D721Med (cell line): ENCODE measurements around the gene IGSF3.

Experiments used
- DNase-seq: peaks from one replicate; pipeline ENCODE4 v3.0.0; 2011; ENCODE audit warnings: low spot score; ENCODE audit not compliant: insufficient read length
- FAIRE-seq: peaks from 2 replicates; lab custom pipeline; 2011; peaks lifted over from hg19 to GRCh38; lab: Jason Lieb, UNC
- CTCF ChIP-seq: IDR thresholded peaks from 2 replicates; pipeline ENCODE4 v1.5.1; 2012; ENCODE audit warnings: mild to moderate bottlenecking, control low read depth; ENCODE audit not compliant: insufficient read depth; ENCODE audit errors: missing control alignments

IGSF3 gene

GRCh38 chr1:116710420-116711262, 43.1 kb upstream of the IGSF3 start:
- DNase-seq (no peak), FAIRE-seq (no peak)
- TF ChIP-seq CTCF = no peak

- no peak for TF ChIP-seq CTCF
- FAIRE-seq (no peak), DNase-seq (no peak)
Measured at GRCh38 chr1:116709666-116710167, 42.2 kb upstream of the IGSF3 start.

GRCh38 chr1:116708255-116708900, 40.8 kb upstream of the IGSF3 start:
- TF ChIP-seq CTCF = no peak
- FAIRE-seq = no peak
- DNase-seq = no peak

- FAIRE-seq (no peak), DNase-seq (no peak)
- no peak for TF ChIP-seq CTCF
Measured at GRCh38 chr1:116706841-116707240, 39.3 kb upstream of the IGSF3 start.

- FAIRE-seq (no peak), DNase-seq (no peak)
- no peak for TF ChIP-seq CTCF
Measured at GRCh38 chr1:116706123-116706522, 38.6 kb upstream of the IGSF3 start.

GRCh38 chr1:116704278-116704677, 36.7 kb upstream of the IGSF3 start:
- FAIRE-seq (no peak), DNase-seq (no peak)
- TF ChIP-seq CTCF = no peak

- FAIRE-seq (no peak), DNase-seq (no peak)
- no peak for TF ChIP-seq CTCF
Measured at GRCh38 chr1:116699605-116700004, 32.1 kb upstream of the IGSF3 start.
